CD1c-positive myeloid dendritic cell (primary cell): ENCODE measurements around the gene MYL3.

Experiments used
- DNase-seq: peaks from one replicate; pipeline ENCODE4 v3.0.0-alpha.2; 2016; ENCODE audit errors: extremely low spot score

MYL3 gene

DNA sequence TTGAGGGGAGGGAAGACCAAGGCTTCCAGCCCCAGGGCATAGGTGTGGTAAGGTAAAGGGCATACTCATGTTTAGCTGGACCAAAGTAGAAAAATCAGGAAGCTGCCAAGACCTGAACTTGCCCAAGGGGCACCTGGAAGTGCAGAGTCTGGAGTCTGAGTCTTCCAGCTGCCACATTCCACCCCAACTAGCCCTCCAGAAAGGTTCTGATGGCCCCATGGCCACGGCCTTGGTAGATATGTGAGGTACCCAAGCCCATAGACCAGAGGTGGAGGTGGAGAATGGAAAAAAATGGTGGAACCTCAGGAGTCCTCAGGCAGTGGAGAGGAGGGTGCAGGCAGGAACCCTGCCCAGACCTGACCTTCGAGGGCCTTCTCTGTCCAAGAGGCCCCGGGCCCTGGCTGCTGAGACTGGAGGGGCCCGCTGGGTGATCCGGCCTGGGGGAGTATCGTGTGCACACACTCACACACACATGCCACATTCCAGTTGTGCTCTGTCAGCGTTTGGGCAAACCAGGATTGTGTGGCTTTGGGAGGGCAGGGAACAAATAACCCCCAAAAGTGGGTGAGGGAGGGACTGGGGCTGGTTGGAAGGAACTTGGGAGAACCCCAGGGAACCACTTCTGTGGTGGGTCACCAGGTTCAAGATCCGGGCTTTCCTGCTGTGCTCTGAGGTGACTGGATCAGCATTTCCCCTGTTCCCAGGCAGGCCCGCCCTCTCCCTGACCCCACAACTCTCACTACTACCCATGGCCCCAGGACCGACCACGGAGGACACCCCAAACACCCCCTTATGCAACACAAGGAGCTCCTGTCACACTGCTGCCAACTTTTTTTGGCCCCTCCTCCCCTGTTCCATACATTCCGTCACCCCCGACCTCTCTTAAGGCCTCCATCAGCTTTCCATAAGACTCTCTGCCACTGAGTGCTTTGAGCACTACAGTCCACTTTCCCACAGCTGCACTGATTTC lies 11.6 kb downstream of the MYL3 start:
- DNase-seq: no peak

DNA sequence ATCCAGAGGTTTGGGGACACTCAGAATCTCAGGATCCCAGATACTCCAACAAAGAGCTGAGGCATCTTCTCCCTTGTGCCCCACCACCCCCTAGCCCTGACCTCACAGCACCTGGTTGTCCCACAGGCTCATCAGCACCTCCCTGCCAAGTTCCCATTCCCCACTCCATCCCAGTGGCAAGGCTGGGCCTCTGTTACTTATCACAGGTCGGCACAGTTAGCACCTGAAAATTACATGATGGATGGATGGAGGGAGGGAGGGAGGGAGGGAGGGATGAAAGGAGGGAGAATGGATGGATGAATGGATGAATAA lies 12.8 kb downstream of the MYL3 start:
- no peak for DNase-seq

DNA sequence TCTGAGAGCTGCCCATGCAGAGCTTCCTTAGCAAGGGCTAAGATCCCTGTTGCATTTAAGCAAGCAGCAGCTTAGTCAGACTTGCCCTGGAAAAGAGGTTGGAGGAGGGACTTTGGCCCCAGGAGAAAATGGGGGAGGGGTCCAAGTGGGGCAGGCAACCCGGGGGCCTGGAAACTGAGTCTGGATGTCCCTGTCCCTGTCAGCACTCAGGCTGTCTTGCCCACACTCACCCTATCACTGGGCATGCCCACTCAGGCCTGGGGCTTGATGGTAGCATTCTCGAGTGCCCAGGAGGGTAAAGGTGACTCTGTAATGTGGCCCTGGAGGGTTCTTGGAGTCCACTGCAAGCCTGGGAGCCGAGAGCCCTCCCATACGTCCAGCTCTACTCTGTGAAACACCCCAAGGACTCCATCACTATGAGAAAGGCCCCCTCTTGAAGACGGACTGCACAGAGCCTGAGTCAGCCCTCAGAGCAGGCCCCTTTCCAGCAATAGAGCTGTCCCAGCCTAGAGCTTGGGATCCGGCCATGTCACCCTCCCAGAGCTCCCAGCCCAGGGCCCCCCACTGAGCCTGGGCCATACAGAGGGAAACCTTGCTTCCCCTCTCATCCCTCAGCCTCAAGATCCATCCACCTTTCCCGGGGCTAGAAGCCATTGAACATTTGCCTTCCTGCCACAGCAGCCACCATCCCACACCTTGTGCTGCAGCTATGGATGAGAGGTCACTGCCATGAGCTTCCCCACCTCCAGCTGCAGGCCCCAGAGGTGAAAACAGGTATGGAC lies 13.4 kb downstream of the MYL3 start:
- no peak for DNase-seq

DNA sequence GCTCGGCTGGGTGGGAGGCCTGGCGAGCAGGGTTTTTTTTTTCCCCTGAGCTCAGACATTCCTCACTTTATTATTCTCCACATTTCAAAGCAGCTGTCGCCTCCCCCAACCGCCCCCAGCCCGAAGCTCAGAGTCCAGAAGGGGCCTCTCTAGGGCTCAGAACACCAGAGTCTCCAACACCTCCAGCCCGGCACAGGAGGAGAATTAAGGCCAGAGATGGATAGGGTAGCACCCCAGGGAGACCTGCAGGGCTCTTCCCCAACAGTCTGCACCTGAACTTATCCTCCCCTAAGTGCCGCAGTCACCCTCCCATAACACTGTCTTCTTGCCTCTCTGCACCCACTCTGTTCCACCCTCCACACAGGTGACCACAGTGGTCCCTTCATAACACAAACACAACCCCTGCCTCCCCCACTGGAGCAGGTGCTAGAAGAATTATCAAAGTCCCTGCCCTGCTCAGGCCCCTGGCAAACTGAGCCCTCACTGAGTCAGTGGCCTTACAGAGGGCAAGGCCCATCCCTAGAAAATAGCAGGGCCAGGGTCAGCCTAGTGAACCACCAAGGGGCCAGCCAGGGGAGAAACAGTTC lies 14.1 kb downstream of the MYL3 start:
- no peak for DNase-seq

DNA sequence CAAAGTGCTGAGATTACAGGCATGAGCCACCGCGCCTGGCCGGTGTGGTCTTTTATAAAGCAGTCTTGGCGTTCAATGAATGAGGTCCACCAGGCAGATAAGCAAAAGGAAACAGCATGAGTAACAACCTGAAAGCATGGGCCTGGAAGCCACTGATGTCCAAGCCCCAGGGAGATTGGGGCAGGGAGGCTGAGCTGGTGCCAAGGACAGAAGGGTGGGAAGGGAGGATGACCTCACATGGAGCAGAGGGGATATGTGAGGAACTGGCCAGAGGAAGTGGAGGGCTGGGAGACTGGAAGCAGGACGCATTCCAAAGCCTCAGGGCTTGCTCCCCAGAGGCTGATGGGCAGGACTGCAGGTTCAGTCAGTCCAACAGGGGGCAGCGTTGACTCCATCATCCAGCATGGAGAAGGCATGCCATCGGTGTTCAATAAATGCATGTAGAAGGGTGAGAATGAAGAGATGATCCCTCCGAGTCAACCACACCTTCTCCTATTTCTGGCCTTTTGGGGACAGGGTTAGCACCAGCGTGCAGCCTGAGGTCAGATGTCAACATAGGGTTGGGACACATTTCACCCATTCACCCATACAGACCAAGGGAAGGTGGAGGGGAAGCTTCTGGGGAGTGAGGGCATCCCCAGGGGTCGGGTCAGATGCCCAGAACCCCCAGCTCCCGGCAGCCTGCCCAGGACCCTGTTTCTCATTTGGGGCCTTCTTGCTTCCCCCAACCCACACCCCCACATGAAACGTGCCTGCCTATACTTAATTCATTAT lies 14.8 kb downstream of the MYL3 start:
- peak; percentile 20 for DNase-seq

DNA sequence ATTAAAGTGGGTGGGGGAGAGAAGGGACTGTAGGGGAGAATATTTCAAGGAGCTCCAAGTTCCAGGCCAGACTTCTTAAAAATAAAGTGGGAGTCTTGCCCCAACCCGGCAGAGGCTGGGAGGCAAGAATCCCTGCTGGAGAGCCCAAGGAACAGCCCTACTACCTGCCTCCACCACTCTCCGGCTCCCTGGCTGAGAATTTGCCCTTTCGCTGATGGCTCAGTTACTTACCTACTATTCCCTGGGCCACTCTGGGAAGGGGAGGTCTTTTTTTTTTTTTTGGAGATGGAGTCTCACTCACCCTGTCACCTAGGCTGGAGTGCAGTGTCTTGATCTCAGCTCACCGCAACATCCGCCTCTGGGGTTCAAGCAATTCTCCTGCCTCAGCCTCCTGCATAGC lies 15.5 kb downstream of the MYL3 start:
- DNase-seq: no peak

DNA sequence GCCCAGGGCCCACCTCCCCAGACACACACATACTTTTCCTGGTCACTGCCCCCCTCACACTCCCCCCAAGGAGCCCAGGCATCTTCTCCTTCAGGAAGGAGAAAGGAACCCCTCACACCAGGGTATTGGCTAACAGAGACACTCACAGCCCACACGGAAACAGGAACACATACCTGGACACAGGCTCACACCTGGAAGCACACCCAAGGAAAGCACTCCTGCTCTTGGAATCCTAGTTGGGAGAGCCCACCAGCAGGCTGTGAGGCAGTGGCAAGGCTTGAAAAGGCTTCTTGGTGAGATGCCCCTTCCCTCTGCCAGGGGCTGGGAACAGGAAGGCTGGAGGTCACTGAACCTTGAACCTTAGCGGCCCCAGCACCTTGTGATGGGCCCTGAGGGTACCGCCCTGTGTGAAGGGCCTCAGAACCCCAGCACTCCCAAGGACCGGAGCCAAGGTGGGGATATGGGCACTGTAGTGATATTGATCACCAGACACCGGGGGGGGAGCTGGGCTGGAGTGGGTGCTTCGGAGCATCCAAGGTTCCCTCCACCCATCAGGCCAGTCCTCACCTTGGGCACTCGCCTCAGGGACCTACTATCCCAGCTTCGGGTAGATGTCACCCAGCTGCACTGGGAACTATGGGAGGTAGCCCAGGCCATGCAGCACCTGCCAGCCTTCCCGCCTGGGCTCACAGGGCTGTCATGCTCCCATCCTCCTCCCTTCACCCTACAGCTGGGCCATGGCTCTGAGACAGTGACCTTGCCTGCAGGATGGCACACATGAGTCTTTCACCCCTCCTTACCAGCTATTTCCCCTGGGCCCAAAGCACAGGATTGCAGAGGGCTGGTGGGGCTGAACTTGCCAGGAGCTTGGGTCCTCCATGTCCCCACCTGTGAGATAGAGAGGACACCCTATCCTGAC lies 16.4 kb downstream of the MYL3 start:
- no peak for DNase-seq

DNA sequence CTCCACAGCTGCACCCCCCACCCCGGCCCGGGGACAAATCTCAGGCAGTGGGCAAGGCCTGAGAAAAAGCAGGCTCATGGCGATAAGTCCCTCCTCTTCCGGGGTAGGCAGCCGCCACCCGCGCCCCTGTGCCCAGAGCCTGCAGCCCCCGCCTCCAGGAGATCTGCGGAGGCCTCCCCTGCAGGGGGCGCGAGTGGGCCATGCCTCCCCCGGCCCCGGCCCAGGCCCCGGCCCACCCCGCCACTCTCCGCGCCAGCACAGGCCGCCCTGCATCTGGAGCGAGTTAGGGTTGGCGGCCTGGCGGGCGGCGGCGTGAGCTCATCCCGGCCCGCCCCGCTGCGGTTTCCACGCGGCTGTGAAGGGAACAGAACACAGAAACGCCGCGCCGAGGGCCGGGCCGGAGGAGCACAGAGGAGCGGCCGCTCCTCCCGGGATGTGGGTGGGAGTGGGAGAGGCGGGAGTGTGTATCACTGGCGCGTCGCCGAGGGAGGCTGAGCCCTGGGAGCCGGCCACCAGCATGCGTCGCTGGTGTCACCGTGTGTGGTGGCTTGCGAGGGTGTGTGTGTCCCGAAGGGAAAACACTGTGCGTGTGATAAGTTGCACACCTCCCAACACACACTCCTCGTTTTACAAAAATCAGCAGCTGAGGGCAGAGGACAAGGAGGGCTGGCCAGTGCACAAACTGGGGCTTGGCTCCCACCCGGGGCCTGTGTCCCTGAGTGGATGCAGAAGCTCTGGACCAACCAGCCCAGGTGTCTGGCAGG lies 17.2 kb downstream of the MYL3 start:
- peak; percentile 74 for DNase-seq

DNA sequence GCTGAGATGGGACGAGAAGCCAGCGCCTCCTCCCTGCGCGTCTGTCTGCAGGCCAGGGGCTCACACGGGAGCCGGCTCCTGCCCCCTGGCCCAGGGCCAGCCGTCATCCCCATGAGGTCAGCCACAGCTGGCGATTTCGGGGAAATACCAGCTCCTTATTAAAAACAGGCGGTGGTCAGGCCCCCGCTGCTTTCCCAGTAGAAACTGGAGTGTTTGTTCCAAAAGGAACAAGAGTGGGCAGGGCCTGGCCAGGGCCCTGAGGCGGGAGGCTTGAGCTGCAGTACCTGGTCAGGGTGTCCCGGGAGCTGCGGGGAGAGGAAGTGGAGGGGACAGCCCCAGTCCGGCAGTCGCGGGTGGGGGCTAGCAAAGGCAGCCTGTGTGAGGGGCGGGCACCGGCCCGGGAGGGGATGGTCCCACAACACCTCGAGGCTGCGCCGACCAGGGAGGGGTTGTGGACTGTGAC lies 17.8 kb downstream of the MYL3 start:
- peak; percentile 31 for DNase-seq

DNA sequence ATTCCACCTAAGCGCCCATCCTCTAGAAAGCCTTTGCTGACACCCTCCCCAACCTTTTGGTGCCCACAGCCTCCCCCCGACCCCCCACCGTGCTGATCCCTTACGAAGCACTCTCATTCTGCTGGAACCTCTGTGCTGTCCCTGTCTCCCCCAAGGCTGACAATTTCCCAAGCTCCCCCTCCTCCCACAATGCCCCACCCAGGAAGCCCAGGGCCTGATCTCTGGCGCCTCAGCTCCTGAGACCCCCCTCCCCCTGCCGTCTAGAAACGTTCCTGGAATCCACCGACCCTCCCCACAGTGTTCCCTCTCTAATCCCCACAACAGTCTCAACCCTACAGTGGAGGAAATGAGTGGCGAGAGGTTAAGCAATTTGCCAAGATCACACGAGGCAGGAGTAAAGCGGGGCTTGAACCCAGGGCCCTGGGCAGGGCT lies 18.3 kb downstream of the MYL3 start:
- DNase-seq: no peak

DNA sequence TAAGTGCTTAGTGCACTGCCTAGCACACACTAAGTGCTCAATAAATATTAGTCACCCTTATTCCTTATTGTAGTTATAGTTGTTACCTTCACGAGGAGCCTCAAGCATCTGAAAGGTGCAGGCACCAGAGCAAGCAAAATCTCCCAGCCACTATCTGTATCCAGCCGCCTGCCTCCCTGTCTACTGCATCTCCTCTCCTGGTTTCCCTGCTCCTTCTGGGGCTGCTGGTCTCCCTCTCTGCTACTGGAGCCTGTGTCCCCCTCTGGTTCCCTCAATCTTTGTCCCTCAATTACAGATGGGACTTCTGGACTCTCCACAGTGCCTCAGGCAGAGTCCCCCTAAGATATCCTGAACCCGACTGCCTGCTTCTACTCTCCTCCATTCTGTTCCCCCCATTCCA lies 18.8 kb downstream of the MYL3 start:
- DNase-seq: no peak

DNA sequence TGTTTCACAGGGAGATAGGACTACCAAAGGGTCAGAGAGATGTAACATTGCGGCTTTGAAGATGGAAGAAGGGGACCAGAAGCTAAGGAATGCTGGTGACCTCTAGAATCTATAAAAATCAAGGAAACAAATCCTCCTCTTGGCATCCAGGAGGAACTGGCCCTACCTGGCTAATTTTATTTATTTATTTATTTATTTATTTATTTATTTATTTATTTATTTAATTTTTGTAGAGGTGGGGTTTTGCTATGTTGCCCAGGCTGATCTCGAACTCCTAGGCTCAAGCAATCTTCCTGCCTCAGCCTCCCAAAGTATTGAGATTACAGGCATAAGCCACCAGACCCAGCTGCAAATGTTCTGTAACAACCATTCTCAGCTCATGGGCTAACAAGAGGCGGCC lies 19.7 kb downstream of the MYL3 start:
- no peak for DNase-seq

DNA sequence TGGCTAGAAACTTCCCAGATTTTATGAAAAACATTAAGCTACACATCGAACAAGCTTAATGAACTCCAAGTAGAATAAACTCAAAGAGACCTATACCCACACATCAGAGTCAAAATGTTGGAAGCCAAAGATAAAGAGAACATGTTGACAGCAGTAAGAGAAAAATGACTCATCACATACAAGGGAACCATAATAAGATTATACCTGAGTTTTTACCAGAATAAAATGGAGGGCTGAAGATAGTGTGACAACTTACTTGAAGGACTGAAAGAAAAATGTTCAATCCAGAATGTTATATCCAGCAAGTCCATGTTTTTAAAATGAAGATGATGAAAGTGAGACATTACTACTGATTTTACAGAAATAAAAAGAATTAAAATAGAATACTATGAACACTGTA lies 22.8 kb downstream of the MYL3 start:
- DNase-seq: no peak

DNA sequence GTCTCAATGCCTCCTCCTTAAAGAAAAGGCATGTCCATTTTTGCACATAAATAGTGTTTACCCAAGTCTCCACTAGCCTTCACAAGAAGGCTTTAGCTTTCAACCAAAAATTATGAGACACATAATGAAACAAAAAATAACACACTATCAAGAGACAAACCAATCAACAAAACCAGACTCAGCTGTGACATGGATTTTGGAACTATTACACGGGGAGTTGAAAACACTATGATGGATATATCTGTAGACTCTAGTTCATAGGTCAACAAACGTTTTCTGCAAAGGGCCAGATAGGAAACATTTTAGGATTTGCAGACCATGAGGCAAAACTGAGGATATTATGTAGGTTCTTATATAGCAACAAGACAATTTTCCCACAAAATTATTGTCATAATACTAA lies 24.9 kb downstream of the MYL3 start:
- DNase-seq: no peak

DNA sequence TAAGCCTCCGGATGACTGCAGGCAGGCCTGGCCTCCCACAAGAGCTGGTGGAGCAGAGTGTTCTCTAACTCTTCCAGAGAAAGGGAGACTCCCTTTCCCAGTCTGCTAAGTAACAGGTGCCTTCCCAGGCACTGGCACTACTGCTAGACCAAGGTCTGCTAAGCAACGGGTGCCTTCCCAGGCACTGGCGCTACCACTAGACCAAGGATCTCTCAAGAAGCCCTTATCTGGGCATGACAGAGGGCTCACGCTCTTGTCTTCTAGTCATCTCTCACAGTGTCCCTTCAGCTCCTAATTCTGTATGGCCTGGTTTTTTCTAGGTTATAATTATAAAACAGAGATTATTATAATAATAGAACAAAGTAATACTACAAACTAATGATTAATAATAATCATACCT lies 27.8 kb downstream of the MYL3 start:
- DNase-seq: no peak

DNA sequence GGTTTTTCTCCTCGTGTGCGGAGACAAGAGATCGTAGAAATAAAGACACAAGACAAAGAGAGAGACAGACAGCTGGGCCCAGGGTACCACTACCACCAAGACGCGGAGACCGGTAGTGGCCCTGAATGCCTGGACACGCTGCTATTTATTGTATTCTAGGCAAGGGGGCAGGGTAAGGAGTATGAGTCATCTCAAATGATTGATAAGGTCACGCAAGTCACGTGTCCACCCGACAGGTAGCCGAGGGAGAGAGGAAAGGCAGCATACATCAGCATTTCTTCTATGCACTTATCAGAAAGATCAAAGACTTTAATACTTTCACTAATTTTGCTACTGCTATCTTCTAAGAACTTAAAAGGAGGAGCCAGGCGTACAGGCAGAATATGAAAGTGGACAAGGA lies 28.2 kb downstream of the MYL3 start:
- DNase-seq: no peak

DNA sequence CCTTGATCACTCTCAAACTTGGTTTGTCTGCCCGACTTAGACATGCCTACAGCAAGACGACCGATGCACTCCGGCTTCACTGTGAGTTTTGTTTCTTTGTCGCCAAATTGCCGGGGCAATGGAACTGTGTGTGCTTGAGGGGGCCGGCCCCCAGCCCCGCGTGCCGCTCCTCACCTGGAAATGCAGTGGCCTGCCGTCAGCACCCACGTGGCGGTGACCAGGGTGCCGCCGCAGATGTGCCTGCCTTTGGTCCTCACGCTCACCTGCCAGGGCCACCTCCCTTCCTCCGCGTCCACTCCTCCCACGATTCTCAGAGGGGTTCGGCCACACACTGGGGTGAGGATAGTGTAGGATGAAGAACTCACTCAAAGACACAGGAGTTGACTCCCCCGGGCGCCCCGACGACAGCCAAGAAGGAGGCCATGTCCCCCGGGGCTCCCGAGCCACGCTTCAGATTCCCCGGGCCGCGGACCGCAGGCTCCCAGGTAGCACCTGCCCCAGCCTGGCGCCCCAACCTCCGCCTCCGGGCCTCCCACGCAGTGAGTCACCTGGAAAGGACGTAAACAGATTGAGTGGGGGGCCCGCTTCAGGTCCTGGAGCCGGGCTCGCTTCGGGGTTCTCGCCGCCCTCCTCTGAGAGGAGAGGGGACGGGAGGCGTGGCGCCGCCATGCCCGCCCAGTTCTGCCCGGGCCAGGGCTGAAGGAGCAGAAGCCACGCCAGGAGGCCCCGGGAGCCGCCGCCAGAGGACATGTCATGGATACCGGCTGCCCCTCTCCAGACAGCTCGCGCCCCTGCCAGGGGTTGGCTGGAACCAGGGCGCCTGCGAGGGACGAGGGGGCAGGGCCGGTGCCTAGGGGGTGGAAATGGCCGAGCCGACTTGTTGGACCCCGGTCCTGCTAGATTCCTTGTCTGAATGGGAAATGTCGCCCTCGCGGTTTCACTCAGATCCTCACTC lies 29.6 kb downstream of the MYL3 start:
- no peak for DNase-seq

DNA sequence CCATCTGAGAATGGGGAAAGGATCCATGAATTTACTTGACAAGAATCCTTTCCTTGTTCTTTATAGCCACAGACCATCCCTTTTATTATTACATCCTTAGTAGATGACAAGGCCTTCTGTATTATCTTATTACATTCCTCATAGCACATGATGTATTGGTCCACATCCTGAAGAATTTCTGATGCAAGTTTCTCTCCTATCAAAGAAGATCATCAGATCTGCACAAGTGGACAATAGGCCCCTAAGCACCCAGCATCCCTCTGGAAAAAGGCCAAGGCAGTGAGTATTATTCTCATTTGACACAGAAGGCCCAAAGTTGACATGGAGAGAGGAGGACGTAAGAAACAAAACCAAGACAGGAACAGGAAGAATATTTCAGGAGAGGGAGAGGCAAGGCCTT lies 31.4 kb downstream of the MYL3 start:
- DNase-seq: no peak

DNA sequence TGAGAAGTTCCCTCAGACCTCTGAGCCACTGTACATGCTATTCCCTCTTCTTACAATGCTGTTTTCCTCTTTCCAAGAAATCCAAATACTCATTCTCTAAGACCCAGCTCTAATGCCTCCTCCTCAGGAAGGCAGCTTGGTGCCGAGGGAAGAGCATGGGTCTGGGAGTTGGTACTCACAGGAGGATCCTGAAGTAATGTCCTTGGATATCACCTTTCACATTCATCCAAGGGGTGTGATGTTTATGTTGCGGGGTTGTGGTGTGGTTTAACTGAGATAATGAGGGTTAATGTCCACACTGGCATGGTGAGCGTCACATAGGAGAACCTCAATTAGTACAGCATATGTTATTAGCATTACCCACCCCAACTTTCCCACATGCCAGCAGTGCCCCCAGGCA lies 31.9 kb downstream of the MYL3 start:
- no peak for DNase-seq
